HL-60 (cell line): Measurements from ENCODE around the gene MUSK.

ENCODE experiments used
- CTCF ChIP-seq: IDR thresholded peaks from one replicate; pipeline ENCODE4 v1.5.1; 2011; ENCODE audit warnings: low read length, control low read depth, inconsistent platforms; ENCODE audit not compliant: insufficient read depth
- GABPA ChIP-seq: IDR thresholded peaks from 2 replicates; pipeline ENCODE4 v1.6.1; 2012; ENCODE audit warnings: low read depth
- REST ChIP-seq: IDR thresholded peaks from 2 replicates; pipeline ENCODE4 v1.6.1; 2012; ENCODE audit warnings: low read depth; ENCODE audit not compliant: insufficient replicate concordance

GRCh38 chr9:110765926-110766325 lies 97.3 kb downstream of the MUSK start:
- TF ChIP-seq CTCF (no peak), REST (no peak), GABPA (no peak)
